ENCODE measurements around the gene P2RX2. TPM values are rescaled to one million over a fixed set of nuclear protein-coding genes. Genes with fewer than 3 reads are reported as not detected.

P2RX2 gene
- polyA plus RNA-seq, 1 donor = not detected

DNA sequence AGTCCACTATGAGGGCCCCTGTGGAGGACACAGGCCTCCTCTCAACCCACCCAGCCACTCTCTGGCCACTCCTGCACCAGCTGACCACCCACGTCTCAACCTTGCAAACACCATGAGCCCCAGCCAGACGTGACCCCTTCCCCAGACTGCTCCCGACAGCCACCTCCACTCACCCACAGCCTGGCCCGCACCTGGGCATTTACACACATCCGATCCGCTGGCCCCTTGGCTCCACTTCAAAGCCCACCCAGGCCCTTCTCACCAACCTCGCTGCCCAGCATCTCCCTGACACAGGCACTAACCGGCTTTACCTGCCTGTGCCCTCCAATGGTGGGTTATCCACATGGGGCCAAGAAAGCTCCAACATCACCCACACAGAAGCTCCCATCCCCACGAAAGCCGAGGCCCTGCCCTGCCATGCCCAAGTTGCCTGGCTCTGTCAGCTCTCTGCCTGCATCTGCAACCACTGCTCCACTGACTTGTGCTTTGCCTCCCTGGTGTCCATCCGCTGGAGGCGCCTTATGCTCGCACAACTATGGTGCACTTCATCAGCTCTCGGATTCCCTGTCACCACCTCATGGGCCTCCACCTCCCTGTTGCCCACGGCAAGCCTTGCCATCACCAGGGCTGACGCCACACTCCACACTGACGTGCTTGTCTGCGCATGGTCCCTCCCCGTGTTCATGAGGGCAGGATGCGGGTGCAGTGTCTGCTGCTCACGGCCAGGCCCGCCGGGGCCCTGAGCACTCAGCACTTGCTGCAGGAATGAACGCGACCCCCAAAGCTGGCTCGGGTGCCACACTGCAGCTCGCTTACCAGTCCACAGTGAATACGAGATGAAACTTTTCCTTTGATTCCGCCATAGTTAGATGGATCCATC, 16.7 kb downstream of the P2RX2 start:
- no peak for DNase-seq (ENCODE audit: low read depth)

DNA sequence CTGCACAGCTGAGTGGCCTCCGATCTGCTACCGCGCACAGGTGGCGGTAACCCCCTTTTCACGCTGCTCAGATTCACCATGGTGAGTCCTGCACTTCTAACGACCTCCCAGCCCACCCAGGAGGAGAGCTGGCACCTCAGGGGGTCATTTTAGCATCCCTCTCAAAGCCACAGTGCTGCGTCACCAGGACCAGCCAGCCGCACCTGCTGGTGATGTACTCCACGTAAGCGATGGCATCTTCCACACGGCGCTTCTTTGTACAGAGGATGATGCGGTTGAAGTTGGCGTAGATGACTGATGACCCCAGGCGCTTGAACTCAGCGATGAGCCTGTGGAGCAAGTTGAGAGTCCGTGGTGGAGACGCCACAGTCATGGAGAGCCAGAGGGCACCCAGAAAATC, 19.2 kb downstream of the P2RX2 start:
- no peak for DNase-seq (ENCODE audit: low read depth)

DNA sequence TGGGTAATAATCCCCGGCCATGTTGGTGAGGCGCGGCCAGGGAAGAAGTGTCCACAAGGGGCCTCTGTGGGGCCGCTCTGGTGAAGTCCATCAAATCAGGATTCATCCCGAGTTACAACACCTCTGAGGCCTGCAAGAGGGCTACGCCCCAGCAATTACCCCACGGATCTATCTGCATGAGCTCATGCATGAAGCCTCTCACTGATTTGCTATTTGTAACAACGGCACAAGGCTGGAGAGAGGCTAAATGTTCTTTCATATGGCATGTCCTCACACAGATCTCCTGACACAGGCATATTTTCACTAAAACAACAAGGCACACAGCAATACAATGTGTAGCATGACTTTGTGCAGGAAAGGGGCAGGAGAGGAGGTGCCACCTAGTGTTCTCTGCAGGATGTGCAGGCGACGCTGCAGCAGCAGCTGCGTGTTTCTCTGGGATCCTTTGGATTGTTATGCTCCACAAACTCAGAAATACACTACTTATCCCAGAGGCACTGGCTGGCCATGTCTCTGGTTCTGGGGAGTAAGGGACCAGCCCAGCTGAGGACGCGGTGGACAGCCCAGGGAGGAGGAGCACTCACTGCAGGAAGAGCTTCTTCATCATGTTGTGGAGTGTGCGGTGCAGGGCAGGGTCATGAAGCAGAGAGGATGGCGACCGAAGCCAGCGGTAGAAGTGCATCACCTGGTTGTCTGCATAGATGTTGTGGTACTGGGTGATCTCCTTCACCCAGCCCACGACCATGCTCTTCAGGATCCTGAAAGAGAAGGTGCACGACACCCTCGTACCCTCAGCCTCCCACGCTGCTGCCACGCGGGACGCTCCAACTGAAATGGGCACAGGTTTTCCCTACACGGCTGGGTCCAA, 20.2 kb downstream of the P2RX2 start:
- no peak for DNase-seq (ENCODE audit: low read depth)

DNA sequence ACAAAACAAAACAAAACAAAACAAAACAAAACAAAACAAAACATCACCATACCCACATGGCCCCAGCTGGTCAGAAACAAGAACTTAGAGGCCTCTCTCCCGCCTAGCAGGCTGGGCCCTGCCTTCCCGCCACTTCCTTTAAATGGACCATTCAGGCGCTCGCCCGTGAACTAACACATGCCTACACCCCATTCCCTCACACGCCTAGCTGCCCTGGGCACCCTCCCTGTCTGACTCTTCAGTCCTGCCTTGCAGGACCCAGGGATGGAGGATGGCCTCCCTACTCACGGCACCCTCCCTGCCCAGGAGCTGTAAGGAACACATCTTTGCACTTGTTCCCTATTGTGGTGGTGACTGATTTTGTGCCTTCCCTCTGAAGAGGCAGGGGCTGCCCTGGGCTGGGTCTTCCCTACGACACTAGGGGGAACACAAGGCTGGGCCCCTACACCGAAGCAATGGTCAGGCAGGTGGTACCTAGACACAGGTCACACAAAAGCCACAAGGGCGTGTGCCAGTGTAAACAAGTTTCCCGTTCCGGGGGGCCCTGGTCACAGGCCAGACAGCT, 21.5 kb downstream of the P2RX2 start:
- no peak for DNase-seq (ENCODE audit: low read depth)

DNA sequence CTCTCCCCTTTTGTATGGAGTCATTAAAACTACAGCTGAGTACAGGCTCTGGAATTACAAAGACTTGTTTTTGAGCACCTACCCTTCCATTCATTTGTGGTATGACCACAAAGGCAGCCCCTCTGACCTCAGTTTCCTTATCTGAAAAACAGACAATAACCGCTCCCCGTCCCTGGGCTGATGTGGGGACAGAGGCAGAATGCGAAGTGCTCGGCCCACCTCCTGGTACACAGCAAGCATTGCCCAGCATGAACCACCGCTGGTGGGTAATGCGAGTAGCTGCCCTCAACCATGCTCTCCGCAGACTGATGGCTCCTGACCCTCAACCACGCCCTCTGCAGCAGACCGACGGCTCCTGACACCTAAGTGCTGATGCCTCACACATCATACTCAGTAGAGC, 22.4 kb downstream of the P2RX2 start:
- no peak for DNase-seq (ENCODE audit: low read depth)

DNA sequence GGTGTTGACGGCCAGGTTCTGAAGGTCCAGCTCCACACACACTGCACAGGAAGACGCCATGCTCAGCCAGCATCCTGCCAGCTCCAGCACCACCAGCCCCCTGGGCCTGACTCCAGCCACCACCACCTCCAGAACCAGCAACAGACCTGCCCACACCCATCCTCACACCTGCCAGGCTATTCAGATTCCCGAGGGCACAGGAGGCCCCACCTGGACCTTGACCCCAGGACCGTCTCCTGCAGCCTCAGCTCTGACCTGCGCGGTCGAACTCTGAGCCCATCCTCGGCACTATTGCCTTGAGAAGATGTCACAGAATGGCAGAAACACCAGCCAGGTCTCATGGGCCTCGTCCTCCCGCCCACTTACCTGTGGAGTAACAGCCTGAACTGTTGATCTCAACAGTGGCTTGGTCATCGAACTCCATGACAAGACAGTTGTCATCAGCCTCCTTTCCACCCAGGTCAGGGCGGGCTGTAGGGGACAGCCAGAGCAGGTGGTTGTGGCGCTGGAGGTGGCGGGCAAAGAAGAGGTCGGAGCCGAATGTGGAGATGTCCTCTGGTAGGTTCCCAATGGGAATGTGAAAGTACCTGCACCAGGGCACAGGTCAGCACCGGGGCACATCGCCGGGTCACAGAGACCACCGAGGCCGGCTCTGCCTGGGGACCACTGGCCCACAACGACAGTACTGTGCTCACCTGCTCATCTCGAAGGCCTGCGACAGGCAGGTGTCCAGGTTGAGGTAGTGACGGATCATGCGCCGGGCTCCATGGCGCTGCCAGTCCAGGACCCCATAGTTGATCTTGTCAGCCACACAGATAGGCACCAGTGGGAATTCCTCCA, 23.5 kb downstream of the P2RX2 start:
- no peak for DNase-seq (ENCODE audit: low read depth)

DNA sequence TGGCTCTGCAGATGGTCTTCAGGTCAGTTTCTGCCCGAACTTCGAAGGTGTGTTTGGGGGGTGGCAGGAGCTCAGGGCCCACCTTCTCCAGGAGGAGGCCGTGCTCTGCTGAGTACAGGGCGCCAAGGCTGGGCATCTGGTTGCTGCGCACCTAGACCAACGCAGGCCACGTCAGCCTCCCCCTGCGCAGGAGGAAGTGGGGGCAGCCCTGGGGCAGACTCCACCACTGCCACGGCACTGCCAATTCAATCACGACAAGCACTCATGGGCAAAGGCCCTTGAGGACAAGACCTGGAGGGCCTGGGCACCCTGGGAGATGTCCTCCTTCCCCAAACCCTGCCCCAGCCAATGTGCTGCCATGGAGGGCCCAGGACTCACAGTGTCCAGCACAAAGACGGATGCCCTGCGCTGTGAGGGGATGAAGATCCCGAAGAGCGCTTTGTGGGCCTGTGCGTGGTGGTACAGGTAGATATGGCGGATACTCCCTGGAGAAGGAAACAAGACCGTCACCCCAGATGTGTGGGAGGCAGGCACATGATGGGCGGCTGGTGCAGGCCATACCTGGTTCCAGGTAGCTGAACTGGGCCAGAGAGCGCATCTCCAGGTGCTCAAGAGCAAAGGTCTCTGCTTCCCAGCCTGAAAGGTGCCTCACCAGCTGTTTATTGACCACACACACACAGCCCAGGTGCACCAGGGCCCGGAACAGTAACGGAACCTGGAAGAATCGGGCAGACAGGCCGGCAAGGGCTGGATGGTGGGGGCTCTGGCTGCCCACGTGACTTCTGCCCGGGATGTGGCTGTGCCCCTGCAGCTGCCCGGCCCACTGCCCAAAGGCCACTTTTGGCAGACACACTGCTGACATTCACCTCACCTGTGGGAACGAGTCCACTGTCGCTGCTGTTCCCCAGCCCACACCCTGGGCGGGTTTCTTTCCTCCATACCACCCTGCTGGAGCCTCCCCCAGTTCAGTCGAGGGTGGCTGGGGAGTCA, 24.6 kb downstream of the P2RX2 start:
- DNase-seq (ENCODE audit: low read depth) = no peak

DNA sequence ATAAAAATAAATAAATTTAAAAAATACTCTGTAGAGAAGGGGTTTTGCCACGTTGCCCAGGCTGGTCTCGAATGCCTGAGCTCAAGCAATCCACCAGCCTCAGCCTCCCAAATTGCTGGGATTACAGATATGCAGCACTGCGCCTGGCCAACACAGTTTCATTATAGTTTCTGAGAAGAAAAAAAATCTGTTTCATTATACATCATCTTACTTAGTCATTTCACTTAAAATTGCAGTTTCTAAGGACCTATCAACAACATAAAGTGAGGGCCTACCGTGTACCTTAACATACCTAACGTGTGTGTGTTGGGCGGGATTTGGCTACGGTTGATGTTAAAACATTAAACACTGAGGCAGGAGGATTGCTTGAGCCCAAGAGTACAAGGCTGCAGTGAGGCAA, 28.3 kb downstream of the P2RX2 start:
- DNase-seq (ENCODE audit: low read depth) = no peak

DNA sequence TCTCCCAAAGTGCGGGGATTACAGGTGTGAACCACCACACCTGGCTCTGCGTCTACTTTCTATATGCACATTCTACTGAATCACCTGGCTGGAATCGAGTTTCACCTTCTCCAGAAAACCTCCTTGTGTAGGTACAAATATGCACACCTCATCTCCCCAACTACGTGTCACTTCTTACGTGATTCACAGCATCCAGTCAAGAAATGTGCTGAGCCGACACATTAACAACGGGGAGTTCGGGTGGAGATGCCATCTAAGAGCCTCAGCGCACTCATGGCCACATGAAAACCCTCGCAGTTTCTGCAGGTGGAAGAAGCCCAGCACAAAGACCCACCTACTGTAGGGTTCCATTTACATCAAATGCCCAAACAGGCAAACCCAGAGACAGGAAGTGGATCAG, 29.3 kb downstream of the P2RX2 start:
- DNase-seq (ENCODE audit: low read depth) = no peak

DNA sequence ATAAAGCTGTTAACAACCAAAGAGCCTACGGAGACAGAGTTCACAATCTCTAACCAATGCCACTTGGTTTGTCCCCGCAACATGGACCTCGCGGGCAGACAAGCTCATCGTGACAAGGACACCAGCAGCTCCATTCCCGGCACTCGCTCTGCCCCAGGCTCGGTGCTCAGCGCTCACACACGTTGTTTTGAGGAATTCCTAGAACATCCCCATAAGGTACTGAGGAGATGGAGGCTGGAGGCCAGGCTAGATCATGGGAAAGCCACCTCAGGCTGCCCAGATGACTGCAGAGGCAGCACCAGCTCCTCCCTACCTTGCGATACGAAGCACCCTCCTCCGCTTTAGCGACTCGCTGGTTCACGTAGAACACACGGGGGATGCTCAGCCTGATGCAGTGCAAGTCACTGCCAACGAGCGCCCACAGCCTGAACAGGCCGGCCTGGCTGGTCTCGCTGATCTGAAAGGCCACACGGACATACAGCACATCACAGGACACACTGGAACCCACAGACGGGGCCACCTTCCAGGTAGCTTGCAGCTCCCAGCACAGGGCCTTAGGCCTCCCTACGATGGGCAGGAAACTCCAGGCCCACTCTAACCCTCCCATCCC, 30.1 kb downstream of the P2RX2 start:
- DNase-seq (ENCODE audit: low read depth) = no peak

DNA sequence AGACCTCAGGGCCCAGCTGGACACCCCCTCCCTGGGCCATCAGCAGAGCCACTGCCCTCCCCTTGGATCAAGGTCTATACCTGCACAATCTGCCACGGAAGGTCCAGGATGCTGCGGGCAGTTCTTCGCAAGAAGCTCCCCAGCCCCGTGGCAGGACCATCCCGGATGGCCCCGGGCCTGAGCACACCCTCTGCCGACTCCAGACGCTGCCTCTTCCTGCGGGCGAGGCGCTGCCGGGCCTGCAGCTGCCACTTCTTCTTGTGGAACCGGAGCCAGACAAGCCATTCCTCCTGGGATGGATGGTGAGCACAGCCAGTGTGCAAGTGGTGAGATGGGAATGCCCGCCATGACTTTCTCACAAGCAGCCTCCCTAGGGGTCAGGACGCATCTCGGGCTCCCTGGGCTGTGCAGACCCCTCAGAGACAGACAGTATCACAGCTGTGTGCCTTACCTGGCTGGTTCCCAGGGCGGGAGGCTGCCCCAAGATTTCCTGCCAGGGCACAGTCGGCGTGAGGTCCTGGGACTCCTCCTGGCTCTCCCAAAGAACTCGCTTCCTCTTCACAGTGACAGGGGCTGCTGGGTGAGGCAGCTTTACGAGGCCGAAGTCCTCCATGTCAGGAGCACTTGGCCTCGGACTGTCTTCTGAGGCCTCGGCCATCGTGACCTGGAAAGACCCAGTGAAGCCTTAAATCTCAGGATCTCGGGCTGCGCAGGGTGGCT, 30.8 kb downstream of the P2RX2 start:
- DNase-seq (ENCODE audit: low read depth) = no peak

DNA sequence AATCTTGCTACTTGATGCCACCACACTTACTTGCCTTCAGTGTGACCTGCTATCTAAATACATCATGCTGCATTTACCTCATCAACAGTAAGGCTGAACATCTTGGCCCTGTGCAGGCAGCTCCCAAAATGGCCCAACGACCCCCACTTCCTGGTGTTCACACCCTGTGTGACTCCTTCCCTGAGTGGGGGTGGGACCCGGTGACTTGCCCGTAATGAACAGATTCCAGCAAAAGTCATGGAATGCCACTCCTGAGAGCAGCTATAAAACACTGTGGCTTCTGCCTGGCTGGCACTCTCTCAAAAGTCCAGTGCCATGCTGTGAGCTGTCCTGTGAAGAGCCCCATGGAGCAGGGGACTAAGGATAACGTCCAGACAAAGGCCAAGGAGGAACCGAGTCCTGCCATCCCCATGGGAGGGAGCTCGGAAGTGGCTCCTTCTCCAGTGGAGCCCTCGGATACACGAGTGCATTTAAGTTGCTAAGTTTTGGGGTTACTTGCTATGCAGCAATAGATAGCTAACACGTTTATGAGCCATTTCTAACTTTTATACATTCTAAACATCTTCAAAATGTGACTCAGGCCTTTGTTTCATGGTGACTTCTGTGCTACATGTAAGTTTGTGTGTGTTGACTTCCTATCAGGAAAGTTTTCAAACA, 33.0 kb downstream of the P2RX2 start:
- DNase-seq (ENCODE audit: low read depth) = no peak

DNA sequence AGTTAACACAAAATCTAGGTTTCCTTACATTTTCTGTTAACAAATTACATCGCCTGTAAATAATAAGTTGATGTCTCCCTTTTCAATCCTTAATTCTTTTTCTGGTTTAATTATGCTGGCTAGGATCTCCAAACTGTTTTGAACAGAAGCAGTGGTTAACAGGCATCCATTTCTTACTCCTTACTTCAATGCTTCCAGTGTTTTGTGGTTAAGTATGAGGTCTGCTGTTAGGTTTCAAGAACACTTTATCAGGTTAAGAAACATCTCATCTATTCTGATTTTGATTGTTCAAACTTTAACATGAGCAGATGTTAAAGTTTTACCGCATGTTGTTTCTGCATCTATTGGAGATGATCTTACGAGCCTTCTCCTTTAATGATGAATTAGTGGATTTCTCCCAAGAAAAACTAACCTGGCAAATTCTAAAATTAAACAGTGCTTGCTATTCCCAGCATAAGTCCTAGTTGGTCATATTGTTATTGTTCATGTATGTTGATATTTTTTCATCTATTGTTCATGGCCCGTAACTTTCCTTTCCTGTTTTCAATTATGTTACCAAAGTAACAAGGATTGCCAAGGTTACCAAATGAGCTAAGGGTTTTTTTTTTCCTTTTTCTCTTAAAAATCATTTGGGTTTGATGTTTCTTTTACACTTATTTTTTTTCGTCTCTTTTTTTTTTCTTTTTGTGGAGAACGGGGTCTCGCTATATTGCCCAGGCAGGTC, 35.2 kb downstream of the P2RX2 start:
- DNase-seq (ENCODE audit: low read depth) = no peak

DNA sequence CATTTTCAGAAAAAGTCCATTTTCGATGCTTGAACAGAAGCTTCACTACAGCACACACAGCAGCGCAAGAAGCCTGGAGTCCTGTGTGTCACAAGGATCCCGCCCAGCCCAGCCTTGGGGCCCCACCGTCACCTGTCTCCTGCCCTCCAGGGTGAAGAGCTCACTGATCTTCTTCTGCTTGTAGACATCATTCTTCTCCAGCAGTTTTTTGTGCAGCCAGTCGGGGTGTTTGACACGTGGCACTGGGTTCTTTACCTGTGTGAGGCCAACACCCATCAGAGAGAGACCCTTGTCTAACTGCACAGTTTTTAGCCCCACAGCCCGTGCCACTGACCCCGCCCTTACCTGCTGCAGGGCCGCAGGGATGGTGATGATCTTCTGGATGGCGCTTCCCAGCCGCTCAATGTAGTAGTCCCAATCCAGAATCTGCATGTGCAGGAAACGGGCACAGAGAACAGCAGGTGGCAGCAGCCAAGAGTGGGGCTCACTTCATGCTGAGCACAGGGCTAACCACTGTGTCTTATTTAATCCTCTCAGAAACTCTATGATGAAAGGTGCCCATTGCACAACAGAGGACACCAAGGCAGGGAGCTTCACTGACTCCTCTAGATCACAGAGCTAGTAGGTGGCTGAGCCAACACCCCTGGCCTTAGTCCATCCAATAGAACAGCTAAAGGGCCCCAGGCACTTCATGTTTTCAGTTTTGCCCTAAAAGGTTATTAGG, 38.6 kb downstream of the P2RX2 start:
- no peak for DNase-seq (ENCODE audit: low read depth)

DNA sequence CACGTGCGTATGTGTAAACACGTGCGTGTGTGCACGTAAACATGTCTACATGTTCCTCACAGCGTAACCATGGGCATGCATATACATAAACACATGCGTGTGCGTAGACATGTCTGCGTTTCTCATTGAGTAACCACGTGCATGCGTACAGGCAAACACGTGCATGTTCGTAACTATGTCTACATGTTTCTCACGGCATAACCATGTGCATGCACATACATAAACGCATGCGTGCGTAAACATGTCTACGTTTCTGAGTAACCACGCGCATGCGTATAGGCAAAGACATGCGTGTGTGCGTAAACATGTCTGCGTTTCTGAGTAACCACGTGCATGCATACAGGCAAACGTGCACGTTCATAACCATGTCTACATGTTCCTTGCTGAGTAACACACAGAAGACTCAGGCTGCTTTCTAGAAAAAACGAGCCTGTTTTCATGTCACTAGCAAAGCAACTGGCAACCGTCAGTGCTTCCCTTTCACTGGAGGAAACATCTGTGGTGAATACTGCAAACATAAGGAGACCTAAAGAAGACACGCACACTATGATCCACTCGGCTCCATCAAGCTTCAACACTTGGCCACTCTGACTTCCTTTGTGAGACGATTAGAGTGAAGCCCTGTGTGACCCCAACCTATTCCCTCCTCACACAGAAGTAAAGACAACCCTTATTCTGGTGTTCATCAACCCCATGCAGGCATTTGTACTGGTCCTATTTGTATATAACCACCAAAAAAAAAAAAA, 39.7 kb downstream of the P2RX2 start:
- DNase-seq (ENCODE audit: low read depth) = no peak

DNA sequence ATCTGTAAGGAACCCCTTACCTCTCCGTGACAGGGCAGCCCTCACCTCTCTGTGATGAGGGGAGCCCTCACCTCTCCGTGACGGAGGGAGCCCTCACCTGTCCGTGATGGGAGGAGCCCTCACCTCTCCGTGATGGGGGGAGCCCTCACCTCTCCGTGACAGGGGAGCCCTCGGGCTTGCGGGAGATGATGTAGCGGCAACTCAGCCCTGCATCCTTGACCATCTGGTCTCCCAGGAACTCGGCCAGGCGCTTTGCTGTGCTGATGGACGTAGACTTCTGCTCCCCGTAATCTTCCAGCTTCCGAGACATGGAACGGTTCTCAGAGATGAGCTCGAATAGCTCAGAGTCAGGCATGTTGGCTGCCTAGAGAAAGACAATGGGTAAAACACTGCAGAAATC, 40.6 kb downstream of the P2RX2 start:
- no peak for DNase-seq (ENCODE audit: low read depth)

DNA sequence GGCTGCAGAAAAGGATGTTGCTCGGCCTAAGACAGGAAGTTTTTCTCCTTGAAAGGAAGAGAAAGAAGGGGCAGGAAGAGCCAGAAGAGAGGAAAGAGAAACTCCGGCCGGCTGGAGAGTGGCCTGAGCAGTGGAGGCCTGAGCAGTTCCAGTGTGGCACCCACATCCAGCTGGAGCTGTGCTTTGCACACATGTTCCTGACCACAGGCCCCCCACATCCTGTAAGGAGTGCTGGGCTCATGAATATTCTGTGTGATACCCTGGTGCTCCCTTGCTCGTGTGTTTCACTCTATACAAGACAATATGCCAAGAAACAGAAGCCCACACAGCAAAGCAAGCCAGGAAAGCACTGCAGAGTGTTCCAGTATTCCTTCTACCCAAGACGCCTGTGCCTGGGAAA, 41.5 kb downstream of the P2RX2 start:
- DNase-seq (ENCODE audit: low read depth) = no peak
